Endothelial cell (in vitro differentiated cells): ENCODE measurements around the gene SLC8A3. TPM values are rescaled to one million over a fixed set of nuclear protein-coding genes. Genes with fewer than 3 reads are reported as not detected.

Source experiments
- DNase-seq: peaks from one replicate; pipeline ENCODE4 v3.0.0; 2021; ENCODE audit warnings: low spot score
- H3K27ac Mint-ChIP-seq: one replicate; pipeline ENCODE4 v1.8.0; 2021; ENCODE audit warnings: mixed read lengths, inconsistent platforms; ENCODE audit not compliant: unreplicated experiment
- H3K27me3 Mint-ChIP-seq: one replicate; pipeline ENCODE4 v1.8.0; 2021; ENCODE audit warnings: mild to moderate bottlenecking, moderate library complexity, mixed read lengths, inconsistent platforms; ENCODE audit not compliant: unreplicated experiment
- H3K36me3 Mint-ChIP-seq: one replicate; pipeline ENCODE4 v1.8.0; 2021; ENCODE audit warnings: mild to moderate bottlenecking, low read depth, mixed read lengths, inconsistent platforms; ENCODE audit not compliant: unreplicated experiment
- H3K4me1 Mint-ChIP-seq: one replicate; pipeline ENCODE4 v1.8.0; 2021; ENCODE audit warnings: mild to moderate bottlenecking, mixed read lengths, inconsistent platforms; ENCODE audit not compliant: unreplicated experiment
- H3K4me3 Mint-ChIP-seq: one replicate; pipeline ENCODE4 v1.8.0; 2021; ENCODE audit warnings: mild to moderate bottlenecking, mixed read lengths, inconsistent platforms; ENCODE audit not compliant: unreplicated experiment
- H3K9me3 Mint-ChIP-seq: one replicate; pipeline ENCODE4 v1.8.0; 2021; ENCODE audit warnings: mixed read lengths, inconsistent platforms; ENCODE audit not compliant: unreplicated experiment
- CTCF ChIP-seq: fragments of 200-600 bp; sonication (generic); IDR thresholded peaks from one replicate; pipeline ENCODE4 v1.5.0; 2021; ENCODE audit warnings: antibody characterized with exemption; ENCODE audit not compliant: unreplicated experiment
- total RNA-seq: library from RNA; stranded (reverse); fragmentation: NEBNext Ultra II Directional; extraction: Animal tissue kit (Norgen Biotek cat#: 25700); gene quantifications from one replicate; pipeline ENCODE4 v1.2.1, GENCODE V29; 2021; ENCODE audit not compliant: unreplicated experiment

Gene SLC8A3
- total RNA-seq, 1 donor from 2014 or later: 0.13 TPM

GRCh38 chr14:70213721-70214282 lies 25.1 kb upstream of the SLC8A3 start:
- no peak overlapping the region for H3K27ac Mint-ChIP-seq
- no peaks in the 10 kb centered on the region for H3K36me3 Mint-ChIP-seq
- no peaks in the 10 kb centered on the region for H3K27me3 Mint-ChIP-seq
- H3K9me3 Mint-ChIP-seq: no peaks in the 10 kb centered on the region
- DNase-seq: no peak
- no peak for TF ChIP-seq CTCF
- H3K4me3 Mint-ChIP-seq: no peak overlapping the region
- no peaks in the 10 kb centered on the region for H3K4me1 Mint-ChIP-seq

GRCh38 chr14:70212752-70213151 lies 24.0 kb upstream of the SLC8A3 start:
- Mint-ChIP-seq H3K4me1 (no peaks in the 10 kb centered on the region), H3K27me3 (no peaks in the 10 kb centered on the region), H3K4me3 (no peak overlapping the region), H3K36me3 (no peaks in the 10 kb centered on the region), H3K9me3 (no peaks in the 10 kb centered on the region), H3K27ac (no peak overlapping the region)
- no peak for TF ChIP-seq CTCF
- no peak for DNase-seq

- Mint-ChIP-seq H3K27ac (no peak overlapping the region), H3K36me3 (no peaks in the 10 kb centered on the region), H3K4me1 (no peaks in the 10 kb centered on the region), H3K4me3 (no peak overlapping the region), H3K9me3 (no peaks in the 10 kb centered on the region), H3K27me3 (no peaks in the 10 kb centered on the region)
- no peak for TF ChIP-seq CTCF
- DNase-seq: no peak
Observed at GRCh38 chr14:70208380-70208779, 19.6 kb upstream of the SLC8A3 start.

- Mint-ChIP-seq H3K4me3 (no peak overlapping the region), H3K36me3 (no peaks in the 10 kb centered on the region)
Observed at GRCh38 chr14:70203686-70204085, 14.9 kb upstream of the SLC8A3 start.

More at GRCh38 chr14:70203686-70204085, 14.9 kb upstream of the SLC8A3 start:
- H3K27me3 Mint-ChIP-seq: peaks cover 2% of the 10 kb centered on the region
- no peaks in the 10 kb centered on the region for H3K4me1 Mint-ChIP-seq
- no peak overlapping the region for H3K27ac Mint-ChIP-seq
- no peak for TF ChIP-seq CTCF
- no peaks in the 10 kb centered on the region for H3K9me3 Mint-ChIP-seq
- DNase-seq: no peak
